Activated CD8-positive, alpha-beta memory T cell treated with anti-CD3 and anti-CD28 coated beads for 1 hour (primary cell): ENCODE results near the gene ANXA11.
A peak's percentile ranks its signal among the peaks of the same experiment; 100 is the strongest.

Experiments
- DNase-seq, 2 donors: peaks; one replicate each; pipeline ENCODE4 v3.0.0-alpha.2; 2020; ENCODE audit warnings: low read depth in 1 of 2; ENCODE audit errors: extremely low read depth in 1 of 2

ANXA11 gene

DNA sequence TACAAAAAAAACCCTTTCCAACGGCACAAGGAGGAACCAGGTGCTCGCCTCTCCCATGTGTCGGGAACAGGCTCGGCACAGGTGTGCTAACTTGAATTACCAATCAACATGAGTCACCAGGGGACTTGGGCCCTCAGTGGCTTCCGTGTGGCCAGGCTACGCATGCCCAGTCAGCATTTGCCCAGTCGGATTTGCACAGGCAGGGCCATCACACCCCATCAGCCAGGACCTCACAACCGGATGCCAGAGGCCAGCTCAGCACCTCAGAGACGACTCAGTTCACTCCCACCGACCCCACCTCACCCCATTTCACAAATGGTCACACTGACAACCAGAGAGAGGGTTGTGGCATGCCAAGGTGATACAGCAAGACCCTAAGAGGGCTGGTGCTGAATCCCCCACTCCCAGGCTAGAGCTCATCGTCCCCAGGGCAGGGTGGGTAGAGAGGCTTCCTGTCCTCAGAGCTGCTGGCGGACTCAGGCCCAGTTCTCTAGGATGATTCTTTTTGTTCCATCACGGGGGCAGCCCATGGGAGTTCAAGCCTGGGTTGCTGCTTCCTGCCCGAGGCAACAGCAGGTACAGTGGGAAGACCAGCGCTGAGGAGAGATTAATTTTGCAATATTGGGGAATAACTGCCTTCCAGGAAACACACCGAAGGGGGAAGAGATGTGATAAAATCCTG, 13.6 kb downstream of the ANXA11 start:
- DNase-seq, result no peak

DNA sequence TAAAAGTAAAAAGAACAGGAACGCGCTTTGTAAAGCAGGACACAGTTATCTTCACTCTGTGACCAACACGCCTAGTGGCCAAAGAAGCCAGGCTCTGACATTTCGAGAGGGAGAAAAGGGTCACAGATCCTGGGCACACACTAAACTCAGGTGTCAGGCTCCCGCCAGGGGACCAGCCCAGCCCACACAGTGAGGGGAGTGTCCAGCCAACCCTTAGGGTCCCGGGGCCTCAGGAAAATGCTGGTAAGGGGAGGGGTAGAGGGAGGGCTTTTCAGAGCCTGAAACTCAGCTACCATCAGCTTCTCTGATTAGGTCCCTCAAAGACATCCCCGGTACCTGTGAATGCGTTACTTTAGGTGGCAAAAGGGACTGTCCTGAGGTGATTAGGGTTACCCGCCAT, 16.6 kb downstream of the ANXA11 start:
- no peak for DNase-seq

DNA sequence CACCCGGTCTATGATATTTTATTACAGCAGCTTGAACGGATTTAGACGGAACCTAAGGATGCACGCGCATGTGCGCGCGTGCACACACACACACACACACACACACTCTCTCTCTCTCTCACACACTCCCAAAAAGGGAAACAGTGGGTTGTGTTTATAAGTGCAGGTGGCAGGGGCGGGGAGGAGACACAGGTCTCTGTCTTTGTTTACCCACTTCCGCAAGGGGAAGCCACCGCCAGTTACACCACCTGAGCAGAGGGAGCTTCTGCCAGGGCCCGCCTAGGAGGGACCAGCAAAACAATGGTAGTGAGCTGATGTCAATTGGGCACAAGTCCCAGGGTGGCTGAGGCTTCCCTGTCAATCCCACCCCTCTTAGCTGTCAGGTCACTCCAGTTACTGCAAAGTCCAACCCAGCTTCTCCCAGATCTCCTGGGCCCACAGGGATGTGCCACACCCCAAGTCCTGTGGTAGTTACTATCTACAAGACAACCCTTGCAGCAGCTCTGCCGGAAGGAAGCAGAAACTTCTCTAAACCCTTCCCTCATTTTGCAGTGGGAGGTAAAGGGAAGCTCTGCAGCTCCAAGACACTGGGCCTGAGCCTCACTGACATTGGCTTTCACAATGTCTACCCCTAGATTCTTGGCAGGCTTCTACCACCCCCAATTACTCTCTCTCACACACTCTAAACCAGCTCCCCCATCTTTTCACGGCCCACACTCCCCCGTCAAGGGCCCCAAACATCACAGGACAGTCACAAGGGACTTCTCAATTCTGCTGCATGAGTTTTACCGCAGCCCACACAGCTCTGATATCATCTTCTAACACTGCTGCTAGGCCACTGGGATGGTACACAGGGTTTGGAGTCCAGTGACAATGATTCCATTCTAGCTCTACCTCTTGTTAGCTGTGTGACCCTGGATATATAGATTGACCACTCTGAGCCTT, 17.6 kb downstream of the ANXA11 start:
- peak; percentile 45 to 54 for DNase-seq

DNA sequence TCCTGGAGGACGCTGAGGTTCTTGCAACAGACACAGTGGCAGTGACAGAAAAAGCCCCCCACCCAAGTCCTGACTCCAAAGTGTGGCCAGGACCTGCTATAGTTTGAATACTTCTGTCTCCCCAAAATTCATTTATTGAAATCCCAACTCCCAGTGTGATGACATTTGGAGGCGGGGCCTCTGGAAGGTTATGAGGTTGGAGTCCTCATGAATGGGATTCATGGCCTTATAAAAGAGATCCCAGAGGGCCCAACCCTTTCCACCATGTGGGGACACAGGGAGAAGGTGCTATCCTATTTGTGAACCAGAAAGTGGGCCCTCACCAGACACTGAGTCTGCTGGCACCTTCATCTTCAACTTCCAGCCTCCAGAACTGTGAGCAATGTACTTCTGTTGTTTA, 18.3 kb downstream of the ANXA11 start:
- no peak for DNase-seq

DNA sequence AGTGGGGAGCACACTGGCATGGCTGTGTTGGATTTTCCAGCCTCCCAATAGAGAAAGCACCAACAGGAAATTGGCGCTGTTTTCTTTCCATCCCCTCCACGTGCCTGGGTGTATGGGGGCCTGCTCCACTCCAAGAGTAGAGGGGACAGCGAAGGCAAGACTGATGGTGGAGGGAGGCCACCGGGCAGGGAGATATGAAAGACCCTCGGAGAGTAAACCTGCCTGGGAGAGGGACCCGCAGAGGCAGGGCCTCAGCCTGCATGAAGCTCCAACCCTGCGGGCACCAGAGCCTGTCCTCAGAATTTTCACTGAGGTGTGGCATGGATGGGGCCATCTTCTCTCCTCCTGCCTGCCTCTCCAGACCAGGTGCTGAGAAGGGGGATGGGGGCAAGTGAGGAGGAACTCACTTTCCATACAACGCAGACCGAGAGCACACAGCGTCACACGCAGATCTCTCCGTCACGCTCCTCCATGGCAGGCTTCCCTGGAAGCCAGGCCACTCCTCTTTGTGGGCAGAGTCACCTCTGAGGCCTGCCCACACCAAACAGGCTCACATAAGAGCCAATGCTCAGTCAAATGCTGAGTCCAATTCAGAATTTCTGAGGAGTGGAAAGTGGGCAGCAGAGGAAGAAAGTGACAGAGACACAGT, 18.8 kb downstream of the ANXA11 start:
- no peak for DNase-seq

DNA sequence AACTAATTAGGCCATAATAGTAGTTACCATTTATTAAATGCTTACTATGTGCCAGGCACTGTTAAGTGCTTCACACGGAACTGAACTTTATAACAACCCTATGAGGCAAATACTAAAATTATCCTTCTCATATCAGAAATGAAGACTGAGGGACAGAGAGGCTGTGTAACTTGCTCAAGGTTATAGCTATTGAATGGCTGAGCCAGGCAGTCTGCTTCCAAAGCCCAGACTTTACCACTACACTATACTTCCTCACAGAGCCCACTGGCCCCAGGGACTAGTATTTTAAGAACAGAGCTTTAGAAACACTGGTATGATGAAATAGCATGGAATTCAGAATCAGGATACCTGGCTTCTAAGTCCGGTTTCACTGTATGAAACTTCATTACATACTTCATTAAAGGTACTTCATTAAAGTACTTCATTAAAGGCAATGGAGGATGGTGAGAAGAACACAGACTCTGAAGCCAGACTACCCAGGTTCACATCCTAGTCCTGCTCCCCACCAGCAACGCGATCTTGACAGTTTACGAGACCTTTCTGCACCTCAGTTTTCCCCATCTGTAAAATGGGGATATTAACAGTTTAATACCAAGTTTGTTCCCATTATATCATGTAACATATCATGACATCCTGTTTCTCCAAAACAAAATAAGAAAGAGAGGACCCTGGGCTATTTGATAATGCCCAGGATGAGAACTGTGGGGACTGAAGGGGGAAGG, 19.6 kb downstream of the ANXA11 start:
- DNase-seq, result no peak

DNA sequence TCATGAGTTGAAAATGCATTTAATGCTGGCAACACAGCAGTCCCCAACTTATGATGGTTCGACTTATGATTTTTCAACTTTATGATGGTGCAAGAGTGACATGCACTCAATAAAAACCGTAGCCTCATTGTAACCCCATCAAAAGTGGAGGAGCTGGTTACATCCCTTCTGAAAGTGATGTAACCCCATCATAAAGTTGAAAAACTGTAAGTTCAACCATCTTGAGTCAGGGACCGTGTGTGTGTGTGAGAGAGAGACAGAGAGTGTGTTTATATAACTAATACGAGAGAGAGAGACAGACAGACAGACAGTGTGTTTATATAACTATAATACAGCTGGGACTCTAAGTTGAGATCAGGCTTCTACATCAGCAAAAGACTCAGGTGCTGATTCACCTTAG, 21.0 kb downstream of the ANXA11 start:
- DNase-seq, result no peak

DNA sequence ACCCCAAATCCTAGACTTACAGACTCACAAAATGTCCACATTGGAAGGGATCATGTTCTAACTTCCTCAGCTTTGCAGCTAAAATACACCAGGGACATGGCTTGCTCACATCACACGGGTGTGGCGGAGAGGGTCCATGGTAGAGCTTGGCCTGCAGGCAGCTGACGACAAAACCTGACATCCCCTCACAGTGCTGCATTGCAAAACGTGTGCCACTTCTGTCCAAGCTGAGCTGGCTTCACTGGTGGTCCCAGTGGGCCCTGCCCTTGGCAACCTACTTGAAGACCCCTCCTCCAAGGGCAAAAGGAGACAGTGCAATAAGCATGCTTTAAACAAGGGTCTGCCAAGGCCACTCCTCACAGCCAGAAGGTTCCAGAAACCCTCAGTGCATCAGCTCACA, 21.9 kb downstream of the ANXA11 start:
- DNase-seq, result no peak

DNA sequence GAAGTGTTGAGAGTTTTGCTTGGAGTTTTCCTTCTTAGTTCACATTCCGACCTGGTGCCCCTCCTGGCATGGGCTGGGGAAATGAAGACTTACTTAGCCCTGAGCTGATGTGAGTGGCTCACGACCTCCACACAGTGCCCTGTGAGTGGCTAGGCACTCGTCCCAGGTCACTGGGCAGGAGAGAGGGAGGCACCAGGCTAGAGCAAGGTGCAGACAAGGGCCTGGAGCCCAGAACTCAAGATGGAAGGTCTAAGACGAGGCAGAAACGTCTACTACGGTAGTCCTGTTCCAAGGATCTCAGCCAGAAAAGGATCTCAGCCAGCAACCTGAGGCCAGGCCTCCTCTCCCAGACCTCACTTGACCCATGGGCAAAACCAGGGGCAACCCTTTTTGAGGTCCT, 22.4 kb downstream of the ANXA11 start:
- DNase-seq, result no peak

DNA sequence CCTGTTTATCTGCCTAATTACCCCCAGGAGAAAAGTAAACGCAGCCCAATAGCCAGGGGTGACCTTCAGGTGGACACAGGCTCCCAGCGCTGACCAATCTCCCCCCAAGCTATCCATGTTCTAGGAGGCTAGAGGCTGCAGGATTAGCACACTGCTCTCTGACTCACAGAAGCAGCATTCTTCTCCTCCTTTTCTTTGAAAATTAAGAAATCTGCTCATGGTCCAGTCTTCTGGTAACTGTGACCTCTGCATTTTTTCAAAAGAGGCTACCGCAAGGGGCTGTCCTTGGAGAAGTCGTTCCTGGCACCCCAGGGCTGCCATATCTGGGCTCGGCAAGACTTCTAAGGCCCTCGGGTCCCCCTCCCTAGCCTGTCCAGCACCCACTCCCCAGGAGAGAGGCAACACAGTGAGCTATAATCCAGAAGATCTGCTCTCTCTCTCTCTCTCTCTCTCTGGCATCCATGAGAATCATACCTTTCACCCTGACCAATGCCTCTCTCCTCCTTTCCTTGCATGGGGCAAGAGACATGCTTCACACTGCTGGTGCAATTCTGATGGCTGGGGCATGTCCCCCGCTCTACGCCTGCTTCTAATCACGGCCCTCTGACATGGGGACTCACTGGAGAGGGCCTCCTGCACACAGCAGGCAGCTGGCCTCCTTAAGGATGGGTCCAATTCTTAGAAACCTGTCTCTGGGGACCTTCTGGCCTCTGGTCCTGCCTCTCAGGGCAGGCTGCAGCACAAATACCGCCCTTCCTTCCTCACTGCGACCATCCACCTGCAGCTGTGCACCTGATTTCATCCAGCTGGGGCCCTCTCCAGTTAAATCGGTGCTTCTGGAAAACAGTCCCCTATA, 27.3 kb downstream of the ANXA11 start:
- DNase-seq, result no peak

DNA sequence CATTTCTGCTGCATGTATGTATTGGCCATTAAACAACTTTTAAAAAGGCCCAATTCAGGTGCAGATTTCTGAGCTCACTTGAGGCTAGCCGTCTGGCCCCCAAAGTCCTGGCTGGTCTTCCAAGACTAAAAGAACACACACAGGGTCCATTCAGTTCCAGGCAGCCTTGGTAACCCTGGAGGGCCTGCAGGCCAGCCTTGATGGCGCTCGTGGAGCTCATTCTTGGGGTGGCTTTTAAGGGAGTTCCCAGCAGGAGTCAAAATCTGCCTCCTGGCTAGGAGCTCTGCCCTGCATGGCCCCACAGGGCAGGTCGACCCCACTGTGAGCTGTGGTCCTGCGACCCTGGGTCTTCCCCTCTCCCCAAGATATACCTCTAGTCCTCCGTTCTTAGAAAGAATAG, 28.8 kb downstream of the ANXA11 start:
- no peak for DNase-seq

DNA sequence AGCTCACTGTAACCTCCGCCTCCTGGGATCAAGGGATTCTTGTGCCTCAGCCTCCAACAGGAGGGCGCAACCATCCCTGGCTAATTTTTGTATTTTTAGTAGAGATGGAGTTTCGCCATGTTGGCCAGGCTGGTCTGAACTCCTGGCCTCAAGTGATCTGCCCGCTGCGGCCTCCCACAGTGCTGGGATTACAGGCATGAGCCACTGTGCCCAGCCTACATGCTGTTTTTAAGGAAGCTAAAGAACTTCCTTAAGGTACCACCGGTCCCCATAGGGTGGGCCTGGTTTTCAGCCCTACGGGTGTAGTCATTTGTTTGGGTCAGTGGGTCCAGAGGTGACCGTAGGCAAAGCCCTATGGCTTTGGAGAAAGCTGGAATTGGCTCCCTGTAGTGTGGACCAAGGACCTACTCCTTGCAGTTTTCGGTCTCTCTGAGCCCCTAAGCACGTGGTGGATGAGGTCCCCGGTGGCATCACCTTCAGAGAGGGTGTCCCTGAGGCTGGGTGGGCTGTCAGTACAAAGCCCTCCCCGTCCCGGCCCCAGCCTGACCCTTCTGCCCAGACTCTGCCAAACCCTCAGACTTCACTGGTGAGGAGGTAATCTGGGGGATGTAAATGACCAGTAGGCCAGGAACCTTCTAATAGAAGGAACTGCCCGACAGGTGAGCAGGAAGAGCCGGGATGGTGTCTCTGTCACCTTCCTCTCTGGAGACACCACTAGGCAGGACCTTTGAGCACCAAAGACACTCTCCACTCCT, 30.5 kb downstream of the ANXA11 start:
- no peak for DNase-seq

DNA sequence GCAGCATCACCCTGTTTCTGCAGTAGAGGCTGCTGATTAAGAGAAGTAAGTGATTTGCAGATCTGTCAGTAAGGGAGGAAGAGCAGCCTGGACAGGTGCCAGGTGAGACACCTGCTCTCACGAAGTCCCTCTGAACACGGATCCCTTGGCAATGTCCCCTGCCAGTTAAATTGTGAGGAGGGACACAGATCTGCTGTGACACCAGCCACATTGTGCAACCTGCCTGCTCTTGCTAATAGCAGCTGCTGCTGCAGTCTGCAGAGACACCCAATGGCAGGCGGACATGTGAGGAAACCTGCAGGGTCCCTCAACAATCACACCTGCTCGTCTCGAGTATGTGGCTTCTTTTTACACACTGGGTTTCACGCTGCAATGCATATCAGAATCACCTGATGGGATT, 31.9 kb downstream of the ANXA11 start:
- no peak for DNase-seq

DNA sequence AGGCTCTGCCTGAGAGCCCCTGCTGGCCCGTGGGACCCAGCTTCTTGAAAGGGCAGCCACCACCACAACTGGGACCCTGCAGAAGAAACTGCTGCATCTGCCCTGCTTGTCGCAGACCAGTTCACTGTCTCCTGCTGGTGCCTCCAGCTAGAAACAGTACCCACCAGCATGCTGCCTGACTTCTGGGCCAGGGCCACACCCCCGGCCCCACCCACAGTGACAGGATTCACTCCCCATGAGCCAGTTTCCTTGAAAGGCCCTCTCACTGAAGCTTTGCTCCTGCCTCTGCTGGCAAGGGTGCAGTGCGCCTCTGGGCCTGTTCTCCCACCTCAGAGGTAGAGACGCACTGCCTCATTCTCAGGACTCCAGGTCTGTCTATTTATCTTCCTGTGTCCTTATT, 32.4 kb downstream of the ANXA11 start:
- DNase-seq, result no peak

DNA sequence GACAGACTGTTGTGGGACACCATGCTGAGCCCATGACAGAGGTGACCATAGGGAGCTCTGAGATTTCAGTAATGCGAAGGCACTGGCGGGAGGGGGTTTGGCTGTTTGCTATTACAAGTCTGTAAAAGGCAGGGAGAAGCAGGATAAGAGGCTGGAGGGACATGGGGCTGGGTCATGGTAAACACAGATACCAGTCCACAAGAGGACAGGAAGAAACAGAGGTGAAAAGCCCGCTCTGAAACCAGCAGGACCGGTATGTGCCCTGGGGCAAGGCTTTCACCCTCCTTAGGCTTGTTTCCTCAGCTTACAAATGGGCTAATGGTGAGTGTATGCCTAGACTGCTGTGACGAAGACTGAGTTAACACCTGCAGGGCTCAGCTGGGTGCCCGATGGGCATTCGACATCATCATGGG, 34.1 kb downstream of the ANXA11 start:
- DNase-seq, result no peak

DNA sequence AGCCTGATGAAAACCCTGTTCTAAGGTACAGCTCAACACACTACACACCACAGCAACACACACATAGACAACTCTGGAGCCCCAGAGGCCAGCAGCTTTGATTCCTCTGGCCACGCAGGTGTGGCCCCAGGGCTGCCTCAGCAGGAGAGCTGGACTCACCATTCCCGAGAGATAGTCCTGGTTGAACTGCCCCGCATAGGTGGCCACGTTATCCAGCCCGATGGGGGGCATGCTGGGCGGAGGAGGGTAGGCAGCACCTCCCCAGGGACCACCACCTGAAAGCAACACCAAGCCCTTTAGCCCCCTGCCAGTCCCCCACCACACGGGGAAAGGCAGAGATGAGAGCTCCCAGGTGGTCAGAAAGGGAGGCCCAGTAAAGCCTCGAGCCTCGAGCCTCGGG, 34.7 kb downstream of the ANXA11 start:
- DNase-seq, result no peak

DNA sequence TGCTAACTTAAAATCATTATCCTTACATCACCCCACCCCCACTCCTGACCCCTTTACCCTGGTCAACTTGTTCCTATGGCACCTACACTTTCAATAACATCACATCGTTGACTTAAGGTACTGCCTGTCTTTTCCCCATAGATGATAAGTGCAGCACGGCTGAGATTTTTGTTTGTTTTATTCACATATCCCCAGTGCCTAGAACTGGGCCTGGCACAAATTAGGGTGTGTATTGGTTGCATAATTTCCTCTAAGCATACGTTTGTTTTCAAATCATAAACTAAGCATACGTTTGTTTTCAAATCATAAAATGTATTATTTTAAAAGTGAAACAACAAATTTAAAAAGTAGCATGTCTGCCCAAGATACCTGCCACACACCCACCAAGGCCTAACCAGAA, 35.3 kb downstream of the ANXA11 start:
- no peak for DNase-seq

DNA sequence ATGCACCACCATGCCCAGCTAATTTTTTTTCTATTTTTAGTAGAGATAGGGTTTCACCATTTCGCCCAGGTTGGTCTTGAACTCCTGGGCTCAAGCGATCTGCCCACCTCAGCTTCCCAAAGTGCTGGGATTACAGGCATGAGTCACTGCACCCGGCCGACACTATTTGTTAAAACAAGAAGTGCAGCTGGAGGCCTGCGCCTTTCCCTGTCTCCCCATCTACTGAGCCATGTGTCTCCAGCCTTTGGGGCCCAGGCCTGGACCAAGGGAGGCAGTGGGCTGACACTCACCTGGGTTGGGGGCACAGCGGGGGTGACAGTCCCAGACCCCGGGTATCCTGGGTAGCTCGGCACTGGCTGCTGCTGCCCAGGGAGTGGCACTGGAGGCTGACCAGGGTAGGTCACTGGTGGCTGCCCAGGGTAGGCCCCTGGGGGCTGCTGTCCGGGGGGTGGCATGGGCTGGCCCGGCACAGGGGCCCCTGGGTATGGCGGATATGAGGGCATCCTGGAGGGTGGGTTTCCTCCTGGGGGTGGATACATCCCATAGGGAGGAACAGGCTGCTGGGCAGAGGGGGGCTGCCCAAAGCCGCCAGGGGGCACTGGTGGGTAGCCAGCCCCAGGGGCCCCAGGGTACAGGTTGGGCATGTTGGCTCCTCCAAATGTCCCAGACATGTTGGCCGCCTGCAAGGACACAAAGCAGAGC, 36.5 kb downstream of the ANXA11 start:
- DNase-seq, result peak in 1 of 2 donors; percentile 15

DNA sequence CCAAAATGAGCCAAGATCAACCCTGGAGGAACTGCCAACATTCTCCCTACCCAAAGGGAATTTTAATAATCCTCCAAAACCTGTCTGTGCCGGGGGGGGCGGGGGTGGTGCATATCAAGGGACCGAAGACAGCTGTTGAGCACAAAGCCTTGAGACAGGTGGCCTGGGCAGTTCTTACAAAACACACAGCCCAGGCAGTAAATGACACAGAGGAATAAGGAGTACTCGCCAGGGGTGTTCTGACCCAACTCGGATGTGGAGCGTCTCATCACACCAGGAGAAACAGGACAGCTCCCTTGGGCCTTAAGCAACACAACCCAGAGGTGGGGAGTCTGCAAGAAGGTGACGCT, 37.2 kb downstream of the ANXA11 start:
- no peak for DNase-seq
